GM19035 (cell line): ENCODE results near the gene NUP43.
"Not testable (repeated sequence)": the region's sequence is repeated elsewhere in the genome, so short reads cannot be mapped to it uniquely, and the experiment has no call there.

Experiments used
- ATAC-seq: cut with Tn5 transposase; IDR thresholded peaks from one replicate; pipeline ENCODE4 v1.9.1; 2021; ENCODE audit not compliant: unreplicated experiment

The NUP43 gene, protein sequence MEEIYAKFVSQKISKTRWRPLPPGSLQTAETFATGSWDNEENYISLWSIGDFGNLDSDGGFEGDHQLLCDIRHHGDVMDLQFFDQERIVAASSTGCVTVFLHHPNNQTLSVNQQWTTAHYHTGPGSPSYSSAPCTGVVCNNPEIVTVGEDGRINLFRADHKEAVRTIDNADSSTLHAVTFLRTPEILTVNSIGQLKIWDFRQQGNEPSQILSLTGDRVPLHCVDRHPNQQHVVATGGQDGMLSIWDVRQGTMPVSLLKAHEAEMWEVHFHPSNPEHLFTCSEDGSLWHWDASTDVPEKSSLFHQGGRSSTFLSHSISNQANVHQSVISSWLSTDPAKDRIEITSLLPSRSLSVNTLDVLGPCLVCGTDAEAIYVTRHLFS

DNA sequence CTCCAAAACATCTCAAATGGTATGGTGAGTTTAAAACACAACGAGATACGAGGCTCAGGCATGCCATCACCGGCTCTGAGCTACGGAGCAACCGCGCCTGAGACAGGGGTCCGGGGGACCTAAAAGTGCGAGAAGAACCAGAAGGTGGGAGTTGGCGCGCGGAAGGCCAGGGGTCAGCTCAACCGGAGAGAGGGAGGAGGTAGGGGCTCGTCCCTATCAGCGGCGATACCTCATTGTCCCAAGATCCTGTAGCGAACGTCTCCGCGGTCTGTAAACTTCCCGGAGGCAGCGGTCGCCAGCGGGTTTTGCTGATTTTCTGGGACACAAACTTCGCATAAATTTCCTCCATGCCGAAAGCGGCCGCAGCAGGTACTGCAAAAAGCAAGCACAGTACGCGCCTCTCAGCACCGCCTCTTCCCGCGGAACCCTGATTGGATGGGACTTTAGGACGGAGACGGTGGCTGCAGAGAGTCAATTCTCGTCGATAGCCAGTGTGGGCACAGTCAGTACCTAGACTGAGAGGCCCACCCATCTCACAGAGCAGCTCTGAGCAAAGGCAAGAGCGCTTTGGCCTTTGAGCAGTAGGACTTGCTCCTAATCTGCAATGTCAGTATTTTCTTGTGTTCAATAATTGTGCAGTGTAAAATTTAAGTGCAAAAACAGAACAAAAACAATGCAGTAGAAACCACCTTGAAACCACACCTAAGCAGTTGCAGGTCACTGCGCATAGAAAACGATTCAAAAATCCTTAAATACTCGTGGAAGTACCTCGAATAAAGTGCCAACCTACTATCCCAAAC is at the start of gene NUP43:
NUP43 (minus strand) TSS at position 383 of the 800 bp plus-strand sequence; CDS start at position 349, 34 bp downstream.
- peak; percentile 47 for ATAC-seq

DNA sequence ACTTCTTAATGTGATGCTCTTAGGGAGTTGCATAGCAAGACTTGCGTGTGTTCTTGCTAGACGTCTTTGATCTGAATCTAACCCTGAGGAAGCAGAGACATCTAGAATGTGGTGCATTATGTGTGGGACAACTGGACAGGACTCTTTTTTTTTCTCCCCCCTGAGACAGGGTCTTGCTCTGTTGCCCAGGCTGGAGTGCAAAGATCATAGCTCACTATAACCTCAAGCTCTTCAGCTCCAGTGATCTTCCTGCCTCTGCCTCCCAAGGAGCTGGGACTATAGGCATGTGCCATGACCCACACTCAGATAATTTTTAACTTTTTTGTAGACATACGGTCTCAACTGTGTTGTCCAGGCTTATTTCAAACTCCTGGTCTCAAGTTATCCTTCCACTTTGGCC is 37.2 kb upstream of the NUP43 start:
- no peak for ATAC-seq

DNA sequence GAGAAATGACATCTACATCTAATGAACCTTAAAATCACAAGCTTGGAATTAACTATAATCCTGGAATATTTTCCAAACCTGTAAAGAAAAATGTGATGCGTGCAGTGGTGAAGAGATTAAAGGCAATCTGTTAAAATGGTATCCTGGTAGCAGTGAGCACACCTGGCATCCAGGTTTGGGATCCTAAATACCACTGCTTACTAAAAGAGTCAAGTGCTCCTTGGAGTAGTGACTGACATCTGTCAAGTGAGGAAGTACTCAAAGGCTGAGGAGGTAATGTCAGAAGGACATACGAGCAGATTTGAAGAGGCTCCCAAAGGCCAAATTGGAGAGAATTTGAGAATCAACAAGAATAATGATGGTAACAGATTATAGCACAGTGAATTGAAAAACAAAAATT is 36.0 kb upstream of the NUP43 start:
- no peak for ATAC-seq

DNA sequence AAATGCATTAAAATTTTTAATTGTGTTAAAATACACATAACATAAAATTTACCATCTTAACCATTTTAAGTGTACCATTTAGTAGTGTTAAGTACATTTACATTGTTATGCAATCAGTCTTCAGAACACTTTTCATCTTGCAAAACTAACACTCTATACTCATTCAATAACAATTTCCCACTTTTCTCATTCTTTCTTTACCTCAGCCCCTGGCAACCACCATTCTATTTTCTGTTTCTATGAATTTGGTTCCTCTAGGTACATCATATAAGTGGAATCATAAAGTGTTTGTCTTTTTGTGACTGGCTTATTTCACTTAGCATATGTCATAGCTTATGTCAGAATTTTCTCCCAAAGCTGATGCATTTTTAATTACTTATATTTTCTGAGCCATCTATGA is 35.4 kb upstream of the NUP43 start:
- ATAC-seq, result no peak

DNA sequence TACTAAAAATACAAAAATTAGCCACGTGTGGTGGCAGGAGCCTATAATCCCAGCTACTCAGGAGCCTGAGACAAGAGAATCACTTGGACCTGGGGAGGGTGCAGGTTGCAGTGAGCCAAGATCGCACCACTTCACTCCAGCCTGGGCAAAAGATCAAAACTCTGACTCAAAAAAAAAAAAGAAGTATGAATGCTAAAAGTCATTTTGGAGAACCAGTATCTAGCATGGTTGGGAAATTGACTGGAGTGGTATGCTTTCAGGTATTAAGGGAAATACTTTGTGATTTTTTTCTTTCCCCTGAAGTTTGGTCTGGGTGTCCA is 33.3 kb upstream of the NUP43 start:
- ATAC-seq, result no peak

DNA sequence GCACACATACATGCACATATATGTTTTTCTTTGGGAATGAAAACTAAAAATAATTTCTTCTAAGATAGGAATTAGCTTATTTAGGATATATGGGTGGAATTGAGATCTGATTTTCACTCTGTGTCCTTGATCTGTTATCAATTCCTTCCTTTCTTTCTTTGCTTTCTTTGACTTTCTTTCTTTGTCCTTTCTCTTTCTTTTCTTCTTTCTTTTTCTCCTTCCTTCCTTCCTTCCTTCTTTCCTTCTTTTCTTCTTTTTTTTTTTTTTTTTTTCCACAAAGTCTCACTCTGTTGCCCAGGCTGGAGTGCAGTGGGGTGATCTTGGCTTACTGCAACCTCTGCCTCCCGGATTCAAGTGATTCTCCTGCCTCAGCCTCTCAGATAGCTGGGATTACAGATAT is 31.3 kb upstream of the NUP43 start:
- ATAC-seq, result no peak

DNA sequence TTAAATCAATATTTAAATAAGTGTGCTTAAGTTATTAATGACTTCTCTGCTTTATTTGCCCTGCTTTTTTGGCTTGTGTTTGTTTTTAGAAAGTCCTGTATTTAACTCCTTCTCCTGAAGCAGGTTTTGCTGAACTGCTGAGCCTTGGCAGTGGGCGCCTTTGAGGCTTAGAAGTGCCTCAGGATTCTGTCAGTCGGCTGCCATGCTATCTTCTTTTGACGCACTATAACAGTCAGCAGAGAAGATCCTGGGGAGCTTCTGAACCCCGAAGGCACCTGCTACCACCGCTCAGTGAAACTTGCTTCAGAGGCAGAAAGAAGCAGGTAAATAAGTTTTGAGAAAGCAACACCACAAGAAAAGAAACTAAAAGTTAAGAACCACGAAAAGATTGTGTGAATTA is 25.6 kb upstream of the NUP43 start:
- no peak for ATAC-seq

DNA sequence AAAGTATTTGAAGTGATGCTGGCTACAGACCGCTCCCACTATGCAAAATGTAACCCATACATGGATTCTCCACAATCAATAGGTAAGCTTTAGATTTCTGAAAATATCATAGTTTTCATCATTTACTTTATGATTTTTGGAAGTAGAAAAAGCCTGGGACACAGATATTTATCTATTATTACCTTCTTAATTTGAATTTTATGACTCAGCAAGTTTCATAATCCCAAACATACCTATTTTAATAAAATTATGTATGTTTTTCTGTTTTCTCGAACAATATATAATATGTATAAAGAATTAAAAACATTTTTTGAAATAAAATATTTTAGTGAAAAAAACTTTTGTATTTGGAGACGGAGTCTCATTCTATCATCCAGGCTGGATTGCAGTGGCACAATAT is 24.9 kb upstream of the NUP43 start:
- no peak for ATAC-seq

DNA sequence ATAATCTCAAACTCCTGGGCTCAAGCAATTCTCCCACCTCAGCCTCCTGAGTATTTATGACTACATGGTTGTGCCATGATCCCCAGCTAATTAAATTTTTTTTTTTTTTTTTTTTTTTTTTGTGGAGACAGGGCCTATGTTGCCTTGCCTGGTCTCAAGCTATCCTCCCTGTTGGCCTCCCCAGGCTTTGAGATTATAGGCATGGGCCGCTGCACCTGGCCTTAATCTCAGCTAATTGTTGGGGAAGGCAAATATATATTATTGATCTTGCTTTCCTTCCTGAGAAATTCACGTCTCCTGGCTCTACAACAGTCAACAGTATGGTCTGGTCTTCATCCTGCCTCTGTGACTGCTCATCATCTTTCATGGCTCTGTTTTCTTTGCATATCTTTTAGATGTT is 23.3 kb upstream of the NUP43 start:
- no peak for ATAC-seq

DNA sequence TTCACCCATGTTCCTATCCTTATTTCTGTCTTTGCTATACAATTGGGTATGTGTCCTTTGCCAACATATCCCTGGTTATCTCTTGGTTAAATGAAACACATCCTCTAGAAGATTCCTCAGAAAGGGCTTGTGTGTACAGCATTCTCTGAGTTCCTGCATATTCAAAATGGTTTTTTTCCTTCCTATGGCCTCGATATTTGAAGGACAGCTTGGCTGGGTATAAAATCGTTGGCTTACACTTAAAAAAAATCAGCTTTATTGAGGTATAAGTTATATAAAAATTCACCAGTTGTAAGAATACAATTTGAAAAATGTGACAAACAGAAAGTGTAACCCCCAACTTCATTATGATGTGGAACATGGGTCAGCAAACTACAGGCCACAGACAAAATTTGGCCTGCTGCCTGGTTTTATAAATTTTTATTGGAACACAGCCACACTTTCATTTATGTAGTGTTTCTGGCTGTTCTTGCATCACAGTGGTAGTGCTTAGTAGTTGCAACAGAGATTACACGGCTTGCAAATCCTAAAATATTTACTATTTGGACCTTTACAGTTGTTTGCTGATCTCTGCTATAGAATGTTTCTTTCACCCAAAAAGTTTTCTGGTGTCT is 19.9 kb upstream of the NUP43 start:
- ATAC-seq, result no peak

DNA sequence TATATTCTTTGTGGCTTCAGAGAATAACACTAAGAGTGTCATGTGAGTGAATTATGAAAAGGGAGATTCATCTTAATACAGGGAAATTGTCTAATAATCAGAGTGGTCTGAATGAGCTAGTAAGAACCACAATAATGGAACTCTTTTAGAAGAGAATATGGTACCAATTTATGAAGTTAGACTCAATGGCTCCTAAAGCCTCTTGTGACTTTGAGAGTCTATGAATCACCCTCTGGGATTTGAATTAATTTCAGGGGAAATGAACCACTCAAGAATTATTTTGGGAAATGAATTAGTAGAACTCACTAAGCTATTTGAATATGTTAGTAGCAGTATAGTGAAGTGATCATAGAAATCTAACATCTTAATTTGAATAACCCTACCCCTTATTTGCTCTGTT is 17.5 kb upstream of the NUP43 start:
- ATAC-seq, result no peak

DNA sequence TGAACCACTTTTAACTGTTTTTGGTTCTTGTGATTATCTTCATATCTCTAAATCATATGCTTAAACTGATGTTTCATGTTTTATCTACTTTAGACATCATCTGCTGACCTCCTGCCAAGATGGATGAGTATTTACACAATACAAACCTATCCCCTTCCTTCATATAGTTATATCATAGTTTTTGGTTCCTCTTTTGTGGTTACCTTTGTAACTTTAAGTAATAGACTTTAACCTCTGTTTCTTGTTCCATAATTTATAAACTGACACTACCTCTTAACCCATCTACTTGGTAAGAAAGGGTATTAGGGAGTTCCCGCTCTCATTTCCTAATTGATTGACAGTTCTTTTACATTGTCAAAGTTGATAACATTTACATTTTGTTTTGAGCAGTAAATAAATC is 15.1 kb upstream of the NUP43 start:
- peak; percentile 88 for ATAC-seq

DNA sequence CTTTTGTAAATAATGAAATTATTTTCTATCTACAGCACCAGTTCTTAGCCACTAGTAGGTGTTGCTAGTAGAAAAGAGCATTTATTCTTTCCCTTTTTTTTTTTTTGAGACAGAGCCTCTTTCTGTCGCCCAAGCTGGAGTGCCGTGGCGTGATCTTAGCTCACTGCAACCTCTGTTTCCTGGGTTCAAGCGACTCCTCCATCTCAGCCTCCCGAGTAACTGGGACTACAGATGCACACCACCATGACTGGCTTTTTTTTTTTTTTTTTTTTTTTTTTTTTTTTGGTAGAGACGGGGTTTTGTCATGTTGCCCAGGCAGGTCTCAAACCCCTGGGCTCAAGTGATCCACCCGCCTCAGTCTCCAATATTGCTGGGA is 9.9 kb upstream of the NUP43 start:
- ATAC-seq, result no peak

DNA sequence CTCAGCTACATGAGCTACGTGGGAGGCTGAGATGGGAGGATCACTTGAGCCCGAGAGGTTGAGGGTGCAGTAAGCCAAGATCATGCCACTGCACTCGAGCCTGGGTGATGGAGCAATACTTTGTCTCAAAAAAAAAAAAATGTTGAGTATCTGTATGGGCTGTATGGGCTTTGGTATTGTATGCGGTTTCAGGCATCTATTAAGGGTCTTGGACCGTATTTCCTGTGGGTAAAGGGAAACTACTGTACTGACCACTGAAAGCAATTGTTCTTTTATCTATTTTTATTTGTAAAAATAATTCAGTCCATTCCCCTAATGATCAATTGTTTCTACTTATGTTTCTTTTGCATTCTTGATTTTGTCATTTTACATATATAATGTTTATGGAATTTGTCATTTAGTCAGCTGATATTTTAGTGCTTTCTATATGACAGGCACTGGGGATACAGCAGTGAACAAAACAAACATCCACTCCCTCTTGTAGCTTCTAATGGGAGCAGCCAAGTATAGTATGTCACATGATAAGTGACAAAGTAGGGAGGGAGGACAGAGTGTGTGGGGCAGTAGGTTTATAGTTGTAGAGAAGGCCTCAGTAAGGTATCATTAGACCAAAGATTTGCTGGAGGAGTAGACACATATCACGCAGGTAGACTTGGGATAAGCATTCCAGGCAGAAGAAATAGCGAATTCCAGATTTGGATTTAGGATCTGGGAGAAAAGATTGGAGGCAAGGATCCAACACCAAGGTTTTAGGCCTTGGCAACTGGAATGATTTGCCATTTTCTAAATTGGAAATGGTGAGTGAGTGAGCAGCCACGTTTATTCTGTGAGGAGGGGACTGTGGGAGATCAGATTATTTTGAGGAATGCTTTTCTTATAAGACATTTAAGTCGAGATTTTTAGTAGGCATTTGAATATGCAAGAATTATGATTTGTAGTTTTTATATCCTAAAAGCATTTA is 9.3 kb upstream of the NUP43 start:
- no peak for ATAC-seq

DNA sequence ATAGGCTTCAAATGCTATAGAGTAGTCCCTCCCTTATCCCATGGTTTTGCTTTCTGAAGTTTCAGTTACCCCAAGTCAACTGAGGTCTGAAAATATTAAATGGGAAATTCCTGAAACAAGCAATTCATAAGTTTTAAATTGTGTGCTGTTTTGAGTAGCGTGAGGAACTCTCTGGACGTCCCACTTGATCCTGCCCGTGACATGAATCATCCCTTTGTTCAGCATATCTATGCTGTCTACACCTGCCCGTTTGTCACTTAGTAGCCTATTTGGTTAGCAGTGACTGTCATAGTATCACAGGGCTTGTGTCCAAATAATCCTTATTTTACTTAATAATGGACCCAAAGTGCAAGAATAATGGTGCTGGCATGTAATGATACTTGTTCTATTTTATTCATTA is 8.2 kb upstream of the NUP43 start:
- ATAC-seq, result no peak

DNA sequence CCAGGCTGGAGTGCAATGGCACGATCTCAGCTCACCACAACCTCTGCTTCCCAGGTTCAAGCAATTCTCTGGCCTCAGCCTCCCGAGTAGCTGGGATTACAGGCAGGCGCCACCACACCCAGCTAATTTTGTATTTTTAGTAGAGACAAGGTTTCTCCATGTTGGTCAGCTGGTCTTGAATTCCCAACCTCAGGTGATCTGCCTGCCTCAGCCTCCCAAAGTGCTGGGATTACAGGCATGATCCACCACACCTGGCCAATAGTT is 7.0 kb upstream of the NUP43 start:
- ATAC-seq, result not testable (repeated sequence)

DNA sequence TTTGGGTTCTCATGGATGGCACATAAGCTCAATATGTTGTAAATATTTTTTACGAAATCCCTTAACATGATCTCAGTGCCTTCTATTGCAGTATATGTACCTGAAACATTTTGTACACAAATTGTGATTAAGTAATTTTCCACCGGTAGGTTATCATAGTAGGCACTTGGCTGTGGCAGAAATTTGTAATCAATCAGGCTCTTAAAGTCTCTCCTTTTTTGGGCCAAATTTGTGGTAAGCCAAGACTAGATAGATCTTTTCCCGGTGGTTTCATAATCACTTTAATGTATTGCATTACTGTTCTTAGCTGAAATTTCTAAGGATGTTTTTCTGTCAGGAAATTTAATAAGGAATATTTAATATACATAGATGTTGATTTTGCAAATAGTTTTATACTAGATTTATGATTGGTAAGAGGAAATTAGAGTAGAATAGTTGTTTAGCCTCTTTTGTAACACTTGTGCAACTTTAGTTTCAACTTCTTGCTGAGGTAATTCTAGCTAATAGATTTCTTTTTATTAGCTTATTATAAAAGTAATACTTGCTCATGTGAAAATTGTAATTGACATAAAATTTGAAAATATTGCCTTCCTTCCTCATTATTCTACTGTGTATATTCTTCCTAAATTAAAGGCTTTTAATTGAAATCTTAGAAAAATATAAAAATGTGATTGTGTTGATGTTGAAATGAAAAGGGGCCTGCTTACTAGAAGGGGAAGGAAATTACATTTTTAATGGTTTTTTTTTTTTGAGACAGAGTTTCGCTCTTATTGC is 6.5 kb upstream of the NUP43 start:
- no peak for ATAC-seq

DNA sequence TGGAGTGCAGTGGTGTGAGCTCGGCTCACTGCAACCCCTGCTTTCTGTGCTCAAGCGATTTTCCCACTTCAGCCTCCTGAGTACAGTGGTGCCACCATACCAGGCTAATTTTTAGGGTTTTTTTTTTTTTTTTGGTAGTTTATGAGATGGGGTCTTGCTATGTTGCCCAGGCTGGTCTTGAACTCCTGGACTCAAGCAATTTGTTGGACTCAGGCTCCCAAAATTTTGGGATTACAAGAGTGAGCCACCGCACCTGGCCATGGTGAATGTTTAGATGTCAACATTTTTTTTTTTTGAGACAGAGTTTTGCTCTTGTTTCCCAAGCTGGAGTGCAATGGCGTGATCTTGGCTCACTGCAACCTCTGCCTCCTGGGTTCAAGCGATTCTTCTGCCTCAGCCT is 5.6 kb upstream of the NUP43 start:
- not testable (repeated sequence) for ATAC-seq

DNA sequence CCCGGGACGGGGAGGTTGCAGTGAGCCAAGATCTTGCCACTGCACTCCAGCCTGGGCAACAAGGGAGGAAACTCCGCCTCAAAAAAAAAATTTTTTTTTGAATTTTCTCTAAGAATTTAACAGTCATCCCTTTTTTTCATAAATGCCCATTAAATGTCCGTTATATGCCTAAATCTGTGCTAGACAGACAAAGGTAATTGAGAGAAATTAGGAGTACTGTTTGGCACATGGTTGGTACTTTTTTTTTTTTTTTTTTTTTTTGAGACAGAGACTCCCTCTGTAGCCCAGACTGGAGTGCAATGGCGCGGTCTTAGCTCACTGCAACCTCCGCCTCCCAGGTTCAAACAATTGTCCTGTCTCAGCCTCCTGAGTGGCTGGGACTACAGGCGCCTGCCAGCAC is 4.9 kb upstream of the NUP43 start:
- ATAC-seq, result no peak

DNA sequence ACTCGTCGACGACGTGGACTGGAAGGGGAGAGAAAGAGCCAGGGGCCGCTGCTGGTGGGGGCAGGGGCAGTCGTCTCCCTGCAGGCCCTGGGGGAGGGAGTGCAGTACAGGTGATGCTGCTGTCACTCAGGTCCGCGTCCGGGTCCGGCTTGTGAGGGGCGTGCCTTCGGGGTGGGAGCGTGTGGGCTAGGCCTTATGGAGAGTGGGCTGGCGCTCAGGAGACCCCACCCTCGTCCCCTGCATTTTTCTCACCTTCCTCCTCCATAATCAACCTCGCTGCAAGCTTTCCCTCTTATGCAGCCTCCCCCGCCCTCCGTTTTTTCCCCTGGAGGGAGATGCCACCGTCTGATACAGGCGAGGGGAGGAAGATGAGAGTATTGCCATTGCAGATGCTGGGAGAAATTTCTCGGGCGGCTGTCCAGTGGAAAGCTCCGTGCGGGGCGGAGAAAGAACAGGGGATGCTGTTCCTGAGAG is 3.8 kb upstream of the NUP43 start:
- peak; percentile 31 for ATAC-seq
